ELF-1 (cell line): ENCODE results near the gene LRP2.

Source experiments
- DNase-seq: peaks from one replicate; pipeline ENCODE4 v3.0.0-alpha.2; 2016; ENCODE audit warnings: low read depth, low spot score

Gene LRP2

DNA sequence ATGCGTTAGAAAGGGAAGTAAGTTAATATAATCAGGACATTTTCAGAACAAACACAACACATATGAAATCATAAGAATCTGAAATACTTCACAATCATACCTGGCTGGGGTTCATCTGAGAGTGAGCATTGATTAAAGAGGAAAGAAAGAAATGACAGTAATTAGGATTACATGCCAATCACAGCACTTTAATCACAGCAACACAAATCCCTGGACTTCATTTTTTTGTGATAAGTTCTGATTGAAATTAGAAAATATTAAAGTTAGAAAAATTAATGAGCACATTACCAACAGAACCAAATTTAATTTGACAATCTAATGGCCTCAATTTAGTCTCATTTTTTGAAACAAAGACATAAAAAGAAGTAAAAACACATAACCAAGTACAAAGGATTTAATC is 121.9 kb downstream of the LRP2 start:
- DNase-seq, result no peak

- no peak for DNase-seq
Measured at GRCh38 chr2:169237939-169238338, 124.4 kb downstream of the LRP2 start.

GRCh38 chr2:169237286-169237685 is 125.0 kb downstream of the LRP2 start:
- DNase-seq, result no peak

- DNase-seq, result no peak
Measured at GRCh38 chr2:169232551-169233154, 129.7 kb downstream of the LRP2 start.

- DNase-seq, result no peak
Measured at GRCh38 chr2:169230204-169230603, 132.1 kb downstream of the LRP2 start.

DNA sequence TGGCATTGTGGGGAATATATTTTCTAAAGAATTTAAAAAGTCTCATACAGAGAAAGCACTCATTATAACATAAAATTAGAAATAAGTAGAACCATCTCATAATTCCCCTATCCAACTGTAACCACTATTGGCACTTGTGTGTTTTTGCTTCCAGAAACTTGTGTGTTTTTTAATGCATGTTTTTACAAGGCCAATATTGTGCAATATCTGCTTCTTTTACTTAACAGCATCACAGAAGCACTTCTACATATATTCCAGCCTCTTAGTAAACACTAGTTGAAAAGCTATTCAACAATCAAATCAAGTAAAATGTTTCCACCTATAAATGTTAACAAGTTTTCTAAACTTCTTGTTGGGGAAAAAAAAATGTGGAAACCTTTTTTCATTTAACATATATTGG is 132.7 kb downstream of the LRP2 start:
- DNase-seq, result no peak

DNA sequence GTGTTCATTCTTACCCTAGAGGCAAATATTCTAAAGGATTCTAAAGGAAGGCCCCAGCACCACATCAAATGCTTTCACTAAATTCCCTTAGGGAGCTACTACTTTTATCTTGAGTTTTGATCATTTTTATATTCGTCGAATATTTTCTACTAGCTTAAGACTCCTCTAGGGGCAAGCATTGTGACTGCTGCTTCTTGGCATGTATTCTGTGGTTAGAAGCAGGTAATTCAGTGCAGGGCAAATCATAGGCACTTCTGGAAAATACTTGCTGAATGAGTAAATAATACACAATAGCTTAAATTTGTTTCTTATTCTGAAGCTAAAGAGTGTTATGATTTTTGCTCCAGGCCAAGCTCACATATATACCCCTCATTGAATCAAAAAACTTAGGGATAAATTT is 136.4 kb downstream of the LRP2 start:
- no peak for DNase-seq

- no peak for DNase-seq
Measured at GRCh38 chr2:169225233-169225750, 137.0 kb downstream of the LRP2 start.

DNA sequence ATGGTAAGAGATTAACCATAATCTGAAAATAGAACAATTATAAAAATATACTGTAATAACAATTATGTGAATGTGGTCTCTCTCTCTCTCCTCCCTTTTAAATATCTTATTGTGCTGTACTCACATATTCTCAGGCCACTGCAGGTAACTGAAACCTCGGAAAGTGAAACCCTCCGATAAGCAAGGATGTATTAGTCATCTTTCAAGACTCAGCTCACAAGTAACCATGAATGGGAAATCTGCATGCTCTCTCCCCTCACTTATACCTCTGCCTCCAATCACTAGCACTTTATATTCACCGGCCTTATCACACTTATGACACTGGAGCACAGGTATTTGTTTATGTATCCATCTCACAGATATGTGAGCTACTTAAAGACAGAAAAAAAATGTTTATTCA is 139.7 kb downstream of the LRP2 start:
- no peak for DNase-seq

DNA sequence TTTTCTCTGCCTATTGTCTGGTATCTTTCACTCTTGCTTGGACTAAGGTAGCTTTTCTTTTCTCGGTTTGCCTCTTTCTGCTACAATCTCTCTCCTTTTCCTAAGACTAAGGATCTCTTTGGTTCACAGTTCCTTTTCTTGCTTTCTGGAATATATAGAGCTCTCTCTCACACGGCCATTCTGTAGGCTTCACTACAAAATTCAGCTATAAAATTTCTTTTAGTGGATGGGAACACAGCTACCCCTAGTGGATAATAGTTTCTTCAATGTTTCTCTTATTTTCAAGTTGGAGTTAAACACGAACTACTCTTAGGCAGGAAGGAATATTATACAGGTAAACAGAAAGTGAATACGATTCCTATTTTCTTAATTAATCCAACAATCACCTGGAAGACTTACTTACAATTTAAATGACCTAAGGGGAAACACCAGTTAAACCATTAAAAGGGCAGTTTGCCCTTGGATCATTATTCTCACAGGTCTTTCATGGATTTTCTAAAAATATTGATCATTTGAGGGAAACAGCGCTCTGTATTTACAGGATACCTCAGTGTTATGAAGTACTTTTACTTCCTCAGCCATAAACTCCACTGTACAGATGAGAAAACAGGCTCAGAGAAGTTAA is 140.5 kb downstream of the LRP2 start:
- no peak for DNase-seq

DNA sequence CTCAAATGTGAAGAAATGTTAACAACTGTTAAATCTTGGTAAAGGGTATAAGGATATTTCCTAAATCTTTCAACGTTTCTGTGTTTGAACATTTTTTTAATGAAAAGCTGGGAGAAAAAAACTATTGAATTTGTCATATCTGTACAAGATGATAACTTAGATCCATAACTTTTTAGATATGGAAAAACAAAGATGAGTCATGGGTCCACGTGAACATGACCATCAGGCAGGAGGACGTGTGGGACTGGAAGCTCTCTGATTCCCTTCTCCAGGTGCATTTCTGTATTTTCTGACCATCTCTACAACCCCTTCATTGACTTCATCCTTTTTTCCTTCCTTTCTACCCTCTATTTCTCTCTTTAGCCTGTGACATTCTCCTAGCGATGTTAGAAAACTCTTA is 151.4 kb downstream of the LRP2 start:
- no peak for DNase-seq

DNA sequence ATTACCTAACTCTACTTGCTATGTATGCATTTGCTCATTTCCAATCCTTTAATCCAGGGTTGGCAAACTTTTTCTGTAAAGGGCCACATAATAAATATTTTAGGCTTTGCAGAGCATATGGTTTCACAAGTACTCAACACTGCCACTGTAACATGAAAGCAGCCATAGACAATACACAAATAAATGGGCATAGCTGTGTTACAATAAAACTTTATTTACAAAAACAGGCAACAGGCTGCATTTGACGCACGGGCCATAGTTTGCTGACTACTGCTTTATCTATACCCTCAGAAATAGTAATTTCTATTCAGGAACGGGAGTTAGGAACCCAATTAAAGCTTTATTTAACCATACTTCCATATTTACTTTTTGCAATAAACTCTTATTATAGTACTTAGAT is 154.3 kb downstream of the LRP2 start:
- DNase-seq, result no peak

- DNase-seq, result no peak
Measured at GRCh38 chr2:169205176-169205575, 157.2 kb downstream of the LRP2 start.

- no peak for DNase-seq
Measured at GRCh38 chr2:169203952-169204351, 158.4 kb downstream of the LRP2 start.

GRCh38 chr2:169200756-169201155 is 161.6 kb downstream of the LRP2 start:
- DNase-seq, result no peak

- DNase-seq, result no peak
Measured at GRCh38 chr2:169193618-169194017, 168.7 kb downstream of the LRP2 start.

- DNase-seq, result no peak
Measured at GRCh38 chr2:169190197-169190775, 172.0 kb downstream of the LRP2 start.

DNA sequence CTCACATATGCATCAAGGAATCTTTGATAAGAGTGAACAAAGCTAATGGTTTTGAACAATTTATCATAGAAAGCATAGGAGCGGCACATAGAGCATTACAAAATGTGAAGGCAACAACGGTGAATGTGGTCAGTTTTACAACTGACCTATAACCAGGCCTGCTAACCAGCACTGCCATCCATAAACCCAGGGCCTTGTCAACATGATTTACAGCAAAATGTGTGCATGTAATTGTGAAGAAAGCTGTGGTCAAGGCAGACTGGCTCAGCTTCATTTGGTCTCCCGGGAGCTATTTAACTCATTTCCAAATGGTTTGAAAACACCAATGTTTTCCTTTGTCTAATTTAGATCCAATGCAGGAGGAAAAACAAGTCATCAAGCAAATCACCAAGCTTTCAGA is 173.2 kb downstream of the LRP2 start:
- no peak for DNase-seq

GRCh38 chr2:169185711-169186110 is 176.6 kb downstream of the LRP2 start:
- DNase-seq, result no peak

DNA sequence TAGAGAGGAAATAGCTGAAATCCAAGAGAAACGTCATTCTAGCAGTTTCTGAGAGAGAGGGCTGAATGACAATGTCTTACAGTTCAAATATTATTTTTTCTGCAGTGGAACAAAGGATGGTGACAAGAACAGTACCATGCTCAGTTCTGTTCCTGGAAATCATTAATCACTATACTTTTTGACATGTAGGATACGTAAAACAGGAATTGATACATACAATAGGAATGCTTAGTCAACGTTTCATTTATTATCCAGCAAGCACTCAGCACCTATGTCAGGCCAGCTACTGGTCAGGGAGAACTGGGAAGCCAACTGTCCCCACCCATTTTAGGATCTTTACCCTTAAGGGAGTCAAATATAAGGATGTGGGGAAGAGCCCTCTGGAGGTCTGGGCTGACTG is 178.3 kb downstream of the LRP2 start:
- no peak for DNase-seq

DNA sequence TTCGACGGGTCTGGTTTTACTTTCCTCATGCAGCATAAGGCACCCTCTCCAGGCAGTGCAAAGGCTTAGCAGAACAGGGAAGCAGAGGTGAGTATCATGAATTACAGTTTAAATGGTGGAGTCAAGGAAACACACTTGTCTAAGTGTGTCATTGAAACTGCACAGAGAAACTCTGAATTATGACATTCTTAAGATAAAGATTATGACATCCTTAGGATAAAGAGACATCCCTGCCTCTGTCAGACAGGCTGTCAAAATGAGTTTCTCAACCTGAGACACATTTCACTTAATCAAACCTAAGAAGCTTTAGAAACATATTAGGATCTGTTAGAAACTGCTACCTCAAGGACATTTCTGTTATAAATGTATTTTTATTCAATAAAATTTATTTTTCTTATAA is 179.8 kb downstream of the LRP2 start:
- DNase-seq, result no peak

DNA sequence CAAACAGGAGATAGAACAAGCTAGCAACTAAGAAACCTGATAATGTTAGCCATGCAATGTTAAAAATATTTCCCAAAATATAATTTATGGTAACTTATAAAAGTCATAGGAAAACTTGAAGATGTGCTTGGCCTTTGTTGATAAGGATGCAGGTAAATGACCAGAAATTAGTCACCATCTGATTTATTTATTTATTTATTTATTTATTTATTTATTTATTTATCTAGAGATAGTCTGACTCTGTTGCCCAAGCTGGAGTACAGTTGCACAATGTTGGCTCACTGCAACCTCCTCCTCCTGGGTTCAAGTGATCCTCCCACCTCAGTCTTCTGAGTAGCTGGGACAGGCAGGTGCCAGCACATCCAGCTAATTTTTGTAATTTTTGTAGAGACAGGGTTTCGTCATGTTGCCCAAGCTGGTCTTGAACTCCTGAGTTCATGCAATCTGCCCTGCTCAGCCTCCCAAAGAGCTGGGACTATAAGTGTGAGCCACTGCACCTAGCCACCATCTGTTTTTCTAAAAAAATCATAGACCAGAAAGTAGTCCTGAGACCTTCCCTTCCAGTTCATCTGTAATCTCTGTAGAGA is 183.4 kb downstream of the LRP2 start:
- no peak for DNase-seq

- no peak for DNase-seq
Measured at GRCh38 chr2:169178364-169178763, 184.0 kb downstream of the LRP2 start.
